BLaER1 (cell line): ENCODE data around the gene TRMO.
"Not testable (repeated sequence)": the region's sequence is repeated elsewhere in the genome, so short reads cannot be mapped to it uniquely, and the experiment has no call there.

ENCODE experiments used
- H3K27ac ChIP-seq: shearing (Covaris generic); formaldehyde crosslinking; 2 replicates; pipeline ENCODE4 v1.8.1; 2022
- H3K27me3 ChIP-seq: shearing (Covaris generic); formaldehyde crosslinking; 2 replicates; pipeline ENCODE4 v1.8.1; 2022
- H3K36me3 ChIP-seq: shearing (Covaris generic); formaldehyde crosslinking; 2 replicates; pipeline ENCODE4 v1.8.1; 2022
- H3K4me1 ChIP-seq: shearing (Covaris generic); formaldehyde crosslinking; 2 replicates; pipeline ENCODE4 v1.8.1; 2022
- H3K4me2 ChIP-seq: shearing (Covaris generic); formaldehyde crosslinking; 2 replicates; pipeline ENCODE4 v1.8.1; 2022
- H3K4me3 ChIP-seq: shearing (Covaris generic); formaldehyde crosslinking; 2 replicates; pipeline ENCODE4 v1.8.1; 2022
- H3K9ac ChIP-seq: shearing (Covaris generic); formaldehyde crosslinking; 2 replicates; pipeline ENCODE4 v1.8.1; 2022
- H3K9me3 ChIP-seq: shearing (Covaris generic); formaldehyde crosslinking; 2 replicates; pipeline ENCODE4 v1.8.1; 2022
- H4K20me1 ChIP-seq: shearing (Covaris generic); formaldehyde crosslinking; 2 replicates; pipeline ENCODE4 v1.8.1; 2022
- Cebpa-rat ChIP-seq: shearing (Covaris generic); IDR thresholded peaks from 2 replicates; pipeline ENCODE4 v1.8.1; 2022

Gene TRMO, protein sequence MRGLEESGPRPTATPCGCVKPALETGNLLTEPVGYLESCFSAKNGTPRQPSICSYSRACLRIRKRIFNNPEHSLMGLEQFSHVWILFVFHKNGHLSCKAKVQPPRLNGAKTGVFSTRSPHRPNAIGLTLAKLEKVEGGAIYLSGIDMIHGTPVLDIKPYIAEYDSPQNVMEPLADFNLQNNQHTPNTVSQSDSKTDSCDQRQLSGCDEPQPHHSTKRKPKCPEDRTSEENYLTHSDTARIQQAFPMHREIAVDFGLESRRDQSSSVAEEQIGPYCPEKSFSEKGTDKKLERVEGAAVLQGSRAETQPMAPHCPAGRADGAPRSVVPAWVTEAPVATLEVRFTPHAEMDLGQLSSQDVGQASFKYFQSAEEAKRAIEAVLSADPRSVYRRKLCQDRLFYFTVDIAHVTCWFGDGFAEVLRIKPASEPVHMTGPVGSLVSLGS

DNA sequence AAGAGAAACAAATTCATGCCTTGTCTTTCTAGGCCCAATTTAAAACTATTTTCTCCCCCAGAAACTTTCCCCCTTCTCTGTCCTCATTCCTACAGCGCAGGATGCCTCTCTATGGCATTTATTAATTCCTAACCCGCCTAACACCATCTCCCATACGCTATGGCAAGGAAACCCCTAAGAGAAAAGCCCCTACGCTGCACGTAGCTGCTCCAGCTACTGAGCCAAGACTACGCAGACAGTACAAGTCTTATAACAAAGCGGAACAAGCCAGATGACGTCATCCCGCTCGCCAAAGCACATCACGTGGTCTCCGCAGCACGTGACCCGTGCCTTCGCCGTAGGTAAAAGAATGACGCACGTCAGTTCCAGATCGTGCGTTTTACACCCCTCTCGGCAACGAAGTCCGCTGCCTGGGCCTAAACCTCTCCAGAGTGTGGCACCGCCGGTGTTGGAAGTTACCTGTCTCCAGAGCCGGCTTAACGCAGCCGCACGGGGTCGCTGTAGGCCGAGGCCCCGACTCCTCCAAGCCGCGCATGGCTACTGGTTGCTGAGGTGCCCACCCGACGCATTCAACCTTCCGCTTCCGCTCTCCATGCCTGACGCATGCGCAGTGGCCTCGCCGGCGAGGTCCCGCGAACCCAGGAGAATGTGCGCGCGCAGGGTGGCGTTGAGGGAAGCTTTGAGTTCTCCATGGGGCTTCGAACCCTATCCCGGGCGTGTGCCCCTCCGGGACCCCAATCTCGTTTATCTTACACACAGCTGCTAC lies at the start of gene TRMO:
TSS of gene TRMO (minus strand) at position 542 of the 766 bp plus-strand sequence. CDS start at position 535, 7 bp downstream.
- no peaks in the 10 kb centered on the region for H4K20me1 ChIP-seq
- H3K4me2 ChIP-seq: peak within 1 kb of the TSS; percentile 70
- peak within 1 kb of the TSS; percentile 88 for H3K9ac ChIP-seq
- H3K36me3 ChIP-seq: no peaks in the 10 kb centered on the region
- peak within 1 kb of the TSS; percentile 93 for H3K27ac ChIP-seq
- peak within 1 kb of the TSS; percentile 69 for H3K4me3 ChIP-seq
- H3K4me1 ChIP-seq: peaks cover 35% of the 10 kb centered on the region
- no peak for TF ChIP-seq Cebpa-rat
- no peaks in the 10 kb centered on the region for H3K27me3 ChIP-seq
- H3K9me3 ChIP-seq: no peaks in the 10 kb centered on the region

DNA sequence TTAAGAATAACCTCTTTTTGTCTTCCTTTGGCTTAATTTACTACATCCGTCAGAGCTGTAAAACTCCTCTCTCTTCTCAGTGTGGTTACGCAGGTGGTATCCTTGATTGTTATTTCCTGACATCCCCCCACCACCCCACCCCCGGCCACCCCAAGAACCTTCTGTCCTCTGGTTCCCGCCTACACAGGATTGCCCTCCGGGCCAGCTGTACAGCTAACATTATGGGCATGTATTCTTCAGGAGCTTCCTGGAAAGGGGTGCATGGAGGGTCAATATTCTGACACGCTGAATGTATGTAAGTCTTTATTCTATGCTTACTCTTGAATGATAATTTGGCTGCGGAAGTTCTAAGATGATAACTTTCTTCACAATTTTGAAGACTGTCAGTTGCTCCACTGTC lies 47.9 kb upstream of the TRMO start:
- Histone ChIP-seq H3K27ac (no peak overlapping the region), H3K27me3 (no peaks in the 10 kb centered on the region), H4K20me1 (no peaks in the 10 kb centered on the region), H3K9ac (no peak overlapping the region), H3K9me3 (peaks cover 4% of the 10 kb centered on the region; the same call in 1 of the 2 replicates), H3K4me2 (peak overlapping the region; percentile 36), H3K4me1 (peaks cover 24% of the 10 kb centered on the region), H3K36me3 (no peaks in the 10 kb centered on the region), H3K4me3 (no peak overlapping the region)
- TF ChIP-seq Cebpa-rat: no peak

DNA sequence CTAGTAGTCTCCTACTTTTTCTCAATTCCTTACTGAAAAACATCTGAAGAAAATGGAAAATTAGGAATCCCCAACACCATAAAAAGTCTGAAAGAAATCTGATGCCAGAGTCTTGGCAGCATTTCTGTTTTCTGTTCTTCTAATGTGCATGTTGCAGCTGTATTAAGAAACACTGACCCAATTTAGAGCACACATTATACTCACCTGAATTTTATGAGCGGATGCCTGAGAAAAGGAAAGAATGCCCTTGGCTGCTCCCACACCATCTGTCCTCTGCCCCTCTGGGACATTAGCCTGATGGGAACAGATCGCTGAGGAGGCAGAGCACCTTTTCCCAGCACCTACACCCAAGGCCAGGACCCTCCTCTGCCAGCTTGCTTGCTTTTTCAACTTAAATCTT lies 46.7 kb upstream of the TRMO start:
- no peak overlapping the region for H3K27ac ChIP-seq
- no peaks in the 10 kb centered on the region for H3K9me3 ChIP-seq
- H3K9ac ChIP-seq: no peak overlapping the region
- H3K4me2 ChIP-seq: peak overlapping the region; percentile 36; the same call in 1 of the 2 replicates
- H3K27me3 ChIP-seq: no peaks in the 10 kb centered on the region
- H3K4me1 ChIP-seq: peaks cover 24% of the 10 kb centered on the region
- H3K36me3 ChIP-seq: no peaks in the 10 kb centered on the region
- no peak overlapping the region for H3K4me3 ChIP-seq
- H4K20me1 ChIP-seq: no peaks in the 10 kb centered on the region
- no peak for TF ChIP-seq Cebpa-rat

DNA sequence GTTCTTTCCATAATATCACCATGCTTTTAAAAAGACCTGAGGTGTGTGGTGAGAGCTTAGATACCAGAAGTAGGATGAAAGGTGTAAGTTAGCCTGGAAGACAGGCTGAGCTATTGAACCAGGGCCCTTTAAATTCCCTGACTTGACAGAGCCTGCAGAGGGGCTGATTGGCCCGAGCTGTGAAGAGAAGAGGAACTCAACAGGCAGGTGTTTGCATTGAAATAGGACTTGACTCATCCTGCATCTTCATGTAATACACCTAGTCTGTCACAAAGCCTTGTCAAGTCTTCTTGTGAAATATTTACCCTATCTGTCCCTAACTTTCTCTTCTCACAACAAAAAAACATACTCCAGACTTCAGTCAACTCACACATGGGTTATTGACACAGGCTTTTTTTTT lies 44.2 kb upstream of the TRMO start:
- Histone ChIP-seq H3K27ac (no peak overlapping the region), H3K9ac (no peak overlapping the region), H3K4me1 (peaks cover 19% of the 10 kb centered on the region), H3K27me3 (no peaks in the 10 kb centered on the region), H3K9me3 (no peaks in the 10 kb centered on the region), H3K4me3 (no peak overlapping the region), H3K36me3 (no peaks in the 10 kb centered on the region), H4K20me1 (no peaks in the 10 kb centered on the region), H3K4me2 (no peak overlapping the region)
- no peak for TF ChIP-seq Cebpa-rat

DNA sequence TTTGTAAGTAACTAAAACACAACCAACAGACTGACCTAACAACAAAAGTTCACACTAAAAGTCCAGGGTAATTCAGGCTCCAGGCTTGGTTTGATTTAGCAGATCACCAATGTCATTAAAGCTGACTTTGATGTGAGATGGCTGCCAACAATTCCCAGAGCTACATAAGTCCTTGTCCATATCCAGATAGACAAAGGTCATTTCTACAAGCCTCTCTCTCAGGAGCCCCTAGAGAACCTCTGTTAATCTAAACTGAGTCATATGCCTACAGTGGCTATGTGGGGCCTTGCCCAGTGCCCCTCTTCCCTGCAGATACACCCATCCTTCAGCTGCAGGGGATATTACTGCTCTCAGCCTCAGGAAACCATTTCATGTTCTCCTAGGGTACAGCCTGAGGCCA lies 42.6 kb upstream of the TRMO start:
- H3K4me2 ChIP-seq: no peak overlapping the region
- H4K20me1 ChIP-seq: no peaks in the 10 kb centered on the region
- peaks cover 10% of the 10 kb centered on the region for H3K4me1 ChIP-seq
- no peaks in the 10 kb centered on the region for H3K27me3 ChIP-seq
- no peaks in the 10 kb centered on the region for H3K9me3 ChIP-seq
- TF ChIP-seq Cebpa-rat: no peak
- no peak overlapping the region for H3K27ac ChIP-seq
- H3K9ac ChIP-seq: no peak overlapping the region
- H3K36me3 ChIP-seq: no peaks in the 10 kb centered on the region
- H3K4me3 ChIP-seq: no peak overlapping the region

DNA sequence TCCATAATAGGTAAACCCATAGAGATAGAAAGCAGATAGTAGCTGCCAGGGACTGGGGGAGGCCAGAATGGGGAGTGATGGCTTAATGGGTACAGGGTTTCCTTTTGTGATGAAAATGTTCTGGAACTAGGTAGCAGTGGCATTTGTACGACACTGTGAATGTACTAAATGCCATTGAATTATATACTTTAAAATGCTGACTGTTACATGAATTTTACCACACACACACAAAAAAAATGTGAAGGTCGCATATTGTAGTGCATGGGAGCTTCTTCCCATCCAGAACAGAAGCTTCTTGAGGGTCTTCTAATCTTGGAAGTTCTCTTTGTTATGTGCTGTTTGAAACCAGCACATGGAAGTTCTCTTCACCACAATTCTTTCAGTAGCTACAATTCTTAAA lies 40.9 kb upstream of the TRMO start:
- Histone ChIP-seq H3K36me3 (no peaks in the 10 kb centered on the region), H3K27ac (no peak overlapping the region), H3K9me3 (no peaks in the 10 kb centered on the region), H3K4me3 (no peak overlapping the region), H3K4me2 (no peak overlapping the region), H3K9ac (no peak overlapping the region), H3K4me1 (no peaks in the 10 kb centered on the region), H3K27me3 (no peaks in the 10 kb centered on the region), H4K20me1 (no peaks in the 10 kb centered on the region)
- no peak for TF ChIP-seq Cebpa-rat

DNA sequence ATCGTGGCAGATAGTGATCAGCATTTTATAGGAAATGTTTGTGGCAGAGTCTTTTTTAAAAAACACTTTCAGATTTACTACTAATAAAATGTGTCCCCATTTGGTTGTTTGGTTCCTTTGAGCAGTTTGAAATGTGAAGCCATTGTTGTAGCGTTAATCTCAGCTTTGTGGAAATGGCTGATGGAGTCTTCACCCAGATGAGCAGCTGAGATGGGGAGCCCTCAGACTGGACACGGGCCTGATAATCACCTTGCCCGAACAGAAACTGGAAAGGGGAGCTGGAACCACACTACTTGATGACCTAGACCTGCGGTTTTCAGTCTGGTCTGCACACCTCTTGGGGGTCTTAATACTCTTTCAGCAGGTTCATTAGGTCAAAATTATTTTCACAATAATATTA lies 40.3 kb upstream of the TRMO start:
- no peak overlapping the region for H3K27ac ChIP-seq
- H3K4me1 ChIP-seq: no peaks in the 10 kb centered on the region
- H3K9me3 ChIP-seq: no peaks in the 10 kb centered on the region
- H3K4me2 ChIP-seq: no peak overlapping the region
- H3K36me3 ChIP-seq: no peaks in the 10 kb centered on the region
- H4K20me1 ChIP-seq: no peaks in the 10 kb centered on the region
- no peak overlapping the region for H3K9ac ChIP-seq
- H3K27me3 ChIP-seq: no peaks in the 10 kb centered on the region
- H3K4me3 ChIP-seq: no peak overlapping the region
- no peak for TF ChIP-seq Cebpa-rat

DNA sequence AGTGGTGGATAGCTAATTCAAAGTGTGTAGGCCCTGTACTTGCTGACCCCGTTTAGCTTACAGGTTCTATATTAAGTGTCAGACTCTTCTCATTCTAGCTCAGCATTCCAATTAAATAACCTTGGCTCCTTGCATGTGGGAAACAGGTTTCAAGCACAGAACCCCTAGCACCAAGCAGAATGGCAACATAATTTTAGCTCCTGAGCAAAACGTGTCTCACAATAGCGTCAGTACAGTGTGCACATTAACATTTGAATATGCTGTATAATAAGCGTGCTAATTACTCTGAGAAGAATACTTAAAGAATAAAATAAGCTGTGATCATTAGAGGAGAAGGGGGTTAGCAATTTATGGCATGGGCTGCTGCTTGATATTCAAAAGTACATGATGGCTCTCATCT lies 39.8 kb upstream of the TRMO start:
- no peaks in the 10 kb centered on the region for H3K36me3 ChIP-seq
- no peak overlapping the region for H3K27ac ChIP-seq
- no peaks in the 10 kb centered on the region for H3K9me3 ChIP-seq
- H3K4me1 ChIP-seq: no peaks in the 10 kb centered on the region
- no peak for TF ChIP-seq Cebpa-rat
- no peaks in the 10 kb centered on the region for H3K27me3 ChIP-seq
- H3K9ac ChIP-seq: no peak overlapping the region
- no peak overlapping the region for H3K4me3 ChIP-seq
- H4K20me1 ChIP-seq: no peaks in the 10 kb centered on the region
- no peak overlapping the region for H3K4me2 ChIP-seq

DNA sequence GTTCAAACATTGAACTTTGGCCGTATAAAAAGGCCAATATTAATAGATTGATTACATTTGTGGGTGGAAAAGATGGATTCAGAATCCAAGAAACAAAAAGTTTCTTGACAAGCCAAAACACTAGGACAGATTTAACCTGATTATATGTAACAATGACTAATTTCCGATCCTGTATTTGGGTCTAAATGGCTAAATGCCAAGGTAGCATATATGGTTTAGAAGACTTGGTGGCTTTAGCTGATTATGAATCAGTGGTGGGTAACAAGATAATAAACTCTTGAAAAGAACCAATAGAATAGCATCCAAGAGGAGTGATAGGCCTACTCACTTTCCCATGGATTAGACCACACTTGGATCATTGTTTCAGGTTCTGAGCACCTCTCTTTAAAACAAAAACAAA lies 39.1 kb upstream of the TRMO start:
- no peaks in the 10 kb centered on the region for H3K4me1 ChIP-seq
- no peak overlapping the region for H3K27ac ChIP-seq
- no peak overlapping the region for H3K4me2 ChIP-seq
- no peak overlapping the region for H3K9ac ChIP-seq
- no peak overlapping the region for H3K4me3 ChIP-seq
- H3K9me3 ChIP-seq: no peaks in the 10 kb centered on the region
- no peaks in the 10 kb centered on the region for H4K20me1 ChIP-seq
- H3K36me3 ChIP-seq: no peaks in the 10 kb centered on the region
- no peaks in the 10 kb centered on the region for H3K27me3 ChIP-seq
- TF ChIP-seq Cebpa-rat: no peak

DNA sequence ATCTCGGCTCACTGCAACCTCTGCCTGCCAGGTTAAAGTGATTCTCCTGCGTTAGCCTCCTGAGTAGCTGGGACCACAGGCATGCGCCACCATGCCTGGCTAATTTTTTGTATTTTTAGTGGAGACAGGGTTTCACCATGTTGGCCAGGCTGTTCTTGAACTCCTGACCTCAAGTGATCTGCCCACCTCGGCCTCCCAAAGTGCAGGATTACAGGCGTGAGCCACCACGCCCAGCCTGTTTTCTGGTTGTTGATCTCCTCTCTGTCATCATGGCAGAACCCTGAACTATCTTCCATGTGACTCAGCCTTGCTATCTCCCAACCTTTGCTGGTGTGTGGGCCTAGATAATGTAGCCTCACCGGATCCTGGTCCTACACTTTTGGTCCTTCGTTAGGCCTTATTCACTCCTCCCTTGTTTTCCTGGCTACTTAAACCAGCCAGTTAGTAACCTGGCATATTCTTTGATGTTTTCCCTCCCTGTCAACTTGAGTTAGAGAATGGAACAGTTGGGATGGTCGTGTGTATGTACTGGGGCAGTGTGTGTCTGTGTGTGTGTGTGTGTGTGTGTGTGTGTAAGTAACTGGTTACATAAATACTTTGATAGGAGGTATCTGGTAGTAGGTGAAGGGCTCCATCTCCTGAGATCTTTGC lies 38.5 kb upstream of the TRMO start:
- not testable (repeated sequence) for H3K9ac ChIP-seq, H3K4me1 ChIP-seq, H3K4me2 ChIP-seq, H3K9me3 ChIP-seq, H3K4me3 ChIP-seq, H4K20me1 ChIP-seq, H3K36me3 ChIP-seq, H3K27ac ChIP-seq, H3K27me3 ChIP-seq
